HFFc6 (cell line): ENCODE measurements around the gene ALX4. TPM values are rescaled to one million over a fixed set of nuclear protein-coding genes. Genes with fewer than 3 reads are reported as not detected.

Source experiments
- DNase-seq: peaks from one replicate; pipeline ENCODE4 v3.0.0-alpha.2; 2018
- H3K27ac Mint-ChIP-seq: 2 replicates; pipeline ENCODE4 v1.8.0; 2020; ENCODE audit warnings: mild to moderate bottlenecking, mixed read lengths
- H3K27me3 Mint-ChIP-seq: 2 replicates; pipeline ENCODE4 v1.8.0; 2021; ENCODE audit warnings: mild to moderate bottlenecking, moderate library complexity, mixed read lengths; ENCODE audit not compliant: insufficient read depth
- H3K36me3 Mint-ChIP-seq: 2 replicates; pipeline ENCODE4 v1.8.0; 2021; ENCODE audit warnings: low read depth, mixed read lengths
- H3K4me1 Mint-ChIP-seq: 2 replicates; pipeline ENCODE4 v1.8.0; 2020; ENCODE audit warnings: low read depth, mixed read lengths
- H3K4me3 Mint-ChIP-seq: 2 replicates; pipeline ENCODE4 v1.8.0; 2020; ENCODE audit warnings: mild to moderate bottlenecking, moderate library complexity, mixed read lengths
- H3K9me3 Mint-ChIP-seq: 2 replicates; pipeline ENCODE4 v1.8.0; 2020; ENCODE audit warnings: mild to moderate bottlenecking, mixed read lengths
- CTCF ChIP-seq: fragments of 200-600 bp; sonication (generic); IDR thresholded peaks from 2 replicates; pipeline ENCODE4 v1.5.0; 2021; ENCODE audit warnings: antibody characterized with exemption, mild to moderate bottlenecking
- total RNA-seq, 6 experiments: library from RNA; stranded (reverse); fragmentation: NEBNext Ultra II Directional; extraction: Animal tissue kit (Norgen Biotek cat#: 25700); gene quantifications; 2 replicates in 1 of 6; 3 replicates in 5 of 6; pipeline ENCODE4 v1.2.3, GENCODE V29; 2021

Gene ALX4
- total RNA-seq, 6 experiments from 2014 or later = 0.02 to 0.13 (median 0.06) TPM

DNA sequence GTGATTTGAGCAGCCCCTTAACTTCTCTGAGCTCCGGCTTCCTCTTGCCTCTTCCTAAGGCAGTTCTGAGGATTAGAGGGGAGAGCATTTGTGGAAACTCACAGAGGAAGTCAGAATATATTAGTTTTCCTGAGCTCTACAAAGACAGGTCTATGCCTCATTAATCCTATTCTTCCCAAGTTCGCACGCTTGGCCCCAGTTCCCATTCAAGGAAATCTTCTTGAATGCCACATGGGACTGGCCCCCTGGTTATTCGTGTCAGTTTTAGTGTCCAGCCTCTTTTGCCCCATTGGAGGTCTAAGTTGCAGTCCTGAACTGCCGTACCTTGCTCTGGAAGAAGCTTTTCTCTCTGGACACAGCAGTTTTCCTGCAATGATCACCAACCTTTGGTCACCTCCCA, 37.6 kb upstream of the ALX4 start:
- Mint-ChIP-seq H3K4me1 (no peaks in the 10 kb centered on the region), H3K36me3 (no peaks in the 10 kb centered on the region), H3K9me3 (no peaks in the 10 kb centered on the region), H3K4me3 (no peak overlapping the region), H3K27ac (no peak overlapping the region), H3K27me3 (peaks cover 52% of the 10 kb centered on the region)
- TF ChIP-seq CTCF = no peak
- no peak for DNase-seq

GRCh38 chr11:44346983-44347382, 37.0 kb upstream of the ALX4 start:
- Mint-ChIP-seq H3K9me3 (no peaks in the 10 kb centered on the region), H3K27me3 (peaks cover 55% of the 10 kb centered on the region), H3K4me1 (no peaks in the 10 kb centered on the region), H3K4me3 (no peak overlapping the region), H3K27ac (no peak overlapping the region), H3K36me3 (no peaks in the 10 kb centered on the region)
- no peak for DNase-seq
- no peak for TF ChIP-seq CTCF

DNA sequence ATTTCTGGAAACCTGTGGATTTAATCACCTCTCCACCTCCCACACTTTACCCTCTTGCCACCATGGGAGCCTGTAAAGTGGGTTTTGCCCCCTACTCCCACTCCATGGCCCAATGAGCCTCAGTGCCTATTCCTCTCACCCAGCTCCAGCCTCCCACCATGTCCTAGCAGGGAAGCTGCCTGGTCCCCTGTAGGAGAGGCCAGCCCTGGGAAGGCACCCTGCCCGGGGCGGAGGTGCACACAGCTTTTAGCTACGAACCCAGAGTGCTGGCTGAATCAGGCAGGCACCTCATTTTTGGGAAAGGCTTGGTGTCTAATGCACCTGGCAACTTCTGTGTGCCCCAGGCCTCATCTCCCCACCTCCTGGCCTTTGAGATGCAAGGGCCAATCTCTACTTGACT, 35.8 kb upstream of the ALX4 start:
- Mint-ChIP-seq H3K36me3 (no peaks in the 10 kb centered on the region), H3K9me3 (no peaks in the 10 kb centered on the region), H3K4me3 (no peak overlapping the region), H3K27me3 (peaks cover 59% of the 10 kb centered on the region), H3K27ac (no peak overlapping the region), H3K4me1 (no peaks in the 10 kb centered on the region)
- no peak for TF ChIP-seq CTCF
- DNase-seq = no peak

DNA sequence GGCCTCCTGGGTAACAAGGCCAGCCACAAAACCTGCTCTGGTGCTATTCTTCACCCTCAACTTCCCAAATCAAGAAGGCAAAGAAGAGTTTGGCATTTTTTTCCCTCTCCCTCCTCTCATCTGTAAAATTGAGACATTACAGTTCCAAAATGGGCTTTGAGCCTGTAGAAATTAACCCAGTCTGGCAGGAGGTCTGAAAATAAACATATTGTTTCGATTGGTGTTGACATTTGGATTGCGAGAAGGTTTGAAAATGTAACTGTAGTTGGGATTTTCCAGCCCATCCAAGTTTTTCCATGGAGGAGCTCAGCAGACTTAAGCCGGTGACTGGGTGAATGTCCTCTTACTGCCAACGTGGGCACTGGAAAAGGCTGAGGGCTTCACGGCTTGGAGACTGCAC, 35.0 kb upstream of the ALX4 start:
- DNase-seq = no peak
- TF ChIP-seq CTCF = no peak
- H3K4me3 Mint-ChIP-seq = no peak overlapping the region
- no peaks in the 10 kb centered on the region for H3K4me1 Mint-ChIP-seq
- no peaks in the 10 kb centered on the region for H3K36me3 Mint-ChIP-seq
- H3K9me3 Mint-ChIP-seq = no peaks in the 10 kb centered on the region
- H3K27ac Mint-ChIP-seq = no peak overlapping the region
- peaks cover 60% of the 10 kb centered on the region for H3K27me3 Mint-ChIP-seq

- Mint-ChIP-seq H3K4me1 (no peaks in the 10 kb centered on the region), H3K36me3 (no peaks in the 10 kb centered on the region), H3K4me3 (no peak overlapping the region), H3K27ac (no peak overlapping the region), H3K9me3 (no peaks in the 10 kb centered on the region), H3K27me3 (peaks cover 61% of the 10 kb centered on the region)
- DNase-seq = no peak
- no peak for TF ChIP-seq CTCF
Measured at GRCh38 chr11:44344423-44344820, 34.5 kb upstream of the ALX4 start.

- H3K4me1 Mint-ChIP-seq = no peaks in the 10 kb centered on the region
- peaks cover 61% of the 10 kb centered on the region for H3K27me3 Mint-ChIP-seq
Measured at GRCh38 chr11:44343778-44344422, 34.0 kb upstream of the ALX4 start.

More at GRCh38 chr11:44343778-44344422, 34.0 kb upstream of the ALX4 start:
- Mint-ChIP-seq H3K4me3 (no peak overlapping the region), H3K27ac (no peak overlapping the region), H3K9me3 (no peaks in the 10 kb centered on the region), H3K36me3 (no peaks in the 10 kb centered on the region)
- DNase-seq = no peak
- no peak for TF ChIP-seq CTCF
